Superior temporal gyrus (tissue), 1 donor: ENCODE results near the gene PLEKHM3.

Source experiments
- DNase-seq: peaks from one replicate; pipeline ENCODE4 v3.0.0-alpha.2; 2016; ENCODE audit errors: extremely low spot score

The PLEKHM3 gene

GRCh38 chr2:207796585-207797350 lies 228.6 kb downstream of the PLEKHM3 start:
- no peak for DNase-seq

GRCh38 chr2:207792244-207792785 lies 233.0 kb downstream of the PLEKHM3 start:
- DNase-seq: no peak

GRCh38 chr2:207791579-207792243 lies 233.6 kb downstream of the PLEKHM3 start:
- no peak for DNase-seq

GRCh38 chr2:207790898-207791297 lies 234.4 kb downstream of the PLEKHM3 start:
- no peak for DNase-seq

GRCh38 chr2:207787800-207788199 lies 237.5 kb downstream of the PLEKHM3 start:
- DNase-seq: no peak

GRCh38 chr2:207787017-207787416 lies 238.3 kb downstream of the PLEKHM3 start:
- no peak for DNase-seq

- DNase-seq: no peak
Observed at GRCh38 chr2:207784898-207785297, 240.4 kb downstream of the PLEKHM3 start.

GRCh38 chr2:207783514-207783913 lies 241.8 kb downstream of the PLEKHM3 start:
- no peak for DNase-seq

- no peak for DNase-seq
Observed at GRCh38 chr2:207782238-207783030, 242.9 kb downstream of the PLEKHM3 start.

- DNase-seq: no peak
Observed at GRCh38 chr2:207779523-207779922, 245.8 kb downstream of the PLEKHM3 start.

GRCh38 chr2:207778298-207778882 lies 246.9 kb downstream of the PLEKHM3 start:
- no peak for DNase-seq

- no peak for DNase-seq
Observed at GRCh38 chr2:207777124-207777523, 248.2 kb downstream of the PLEKHM3 start.

GRCh38 chr2:207775473-207775872 lies 249.9 kb downstream of the PLEKHM3 start:
- DNase-seq: no peak

- DNase-seq: no peak
Observed at GRCh38 chr2:207772844-207773205, 252.5 kb downstream of the PLEKHM3 start.

GRCh38 chr2:207772081-207772843 lies 253.1 kb downstream of the PLEKHM3 start:
- DNase-seq: no peak

- DNase-seq: no peak
Observed at GRCh38 chr2:207771421-207771820, 253.9 kb downstream of the PLEKHM3 start.
